Vagina (tissue), 2 donors: Measurements from ENCODE around the gene DPP6.

Experiments used
- POLR2A ChIP-seq, 2 donors: fragments of 450-650 bp; IDR thresholded peaks; one replicate each; pipeline ENCODE4 v1.6.1; 2017; ENCODE audit warnings: antibody characterized with exemption in 2 of 2, mild to moderate bottlenecking in 2 of 2, moderate library complexity in 2 of 2
- POLR2AphosphoS5 ChIP-seq, 2 donors: sonication (generic); formaldehyde crosslinking; IDR thresholded peaks; one replicate each; pipeline ENCODE4 v1.9.0; 2017; ENCODE audit warnings: antibody characterized with exemption in 2 of 2, mild to moderate bottlenecking in 2 of 2, low read depth in 1 of 2; ENCODE audit not compliant: insufficient read depth in 1 of 2
- TF ChIP-seq, protein P1 (sequence below), 3 experiments: fragments of 450-650 bp in 2 of 3; fragments of 200-600 bp in 1 of 3; sonication (generic) in 1 of 3; IDR thresholded peaks; one replicate each; pipeline ENCODE4 v1.5.1; 2017 to 2019; ENCODE audit warnings: antibody characterized with exemption in 3 of 3, mild to moderate bottlenecking in 2 of 3, moderate library complexity in 2 of 3

GRCh38 chr7:154469652-154470051 is 417.5 kb downstream of the DPP6 start:
- TF ChIP-seq, protein P1, sequence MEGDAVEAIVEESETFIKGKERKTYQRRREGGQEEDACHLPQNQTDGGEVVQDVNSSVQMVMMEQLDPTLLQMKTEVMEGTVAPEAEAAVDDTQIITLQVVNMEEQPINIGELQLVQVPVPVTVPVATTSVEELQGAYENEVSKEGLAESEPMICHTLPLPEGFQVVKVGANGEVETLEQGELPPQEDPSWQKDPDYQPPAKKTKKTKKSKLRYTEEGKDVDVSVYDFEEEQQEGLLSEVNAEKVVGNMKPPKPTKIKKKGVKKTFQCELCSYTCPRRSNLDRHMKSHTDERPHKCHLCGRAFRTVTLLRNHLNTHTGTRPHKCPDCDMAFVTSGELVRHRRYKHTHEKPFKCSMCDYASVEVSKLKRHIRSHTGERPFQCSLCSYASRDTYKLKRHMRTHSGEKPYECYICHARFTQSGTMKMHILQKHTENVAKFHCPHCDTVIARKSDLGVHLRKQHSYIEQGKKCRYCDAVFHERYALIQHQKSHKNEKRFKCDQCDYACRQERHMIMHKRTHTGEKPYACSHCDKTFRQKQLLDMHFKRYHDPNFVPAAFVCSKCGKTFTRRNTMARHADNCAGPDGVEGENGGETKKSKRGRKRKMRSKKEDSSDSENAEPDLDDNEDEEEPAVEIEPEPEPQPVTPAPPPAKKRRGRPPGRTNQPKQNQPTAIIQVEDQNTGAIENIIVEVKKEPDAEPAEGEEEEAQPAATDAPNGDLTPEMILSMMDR (IDR thresholded peaks at IDR 0.05), result no peak
- TF ChIP-seq POLR2AphosphoS5 (IDR thresholded peaks at IDR 0.05; ENCODE audit: insufficient read depth in 1 of 2, low read depth in 1 of 2) (no peak), POLR2A (IDR thresholded peaks at IDR 0.05) (no peak)
